Neural progenitor cell (in vitro differentiated cells): ENCODE data around the gene CCNB1. TPM values are rescaled to one million over a fixed set of nuclear protein-coding genes. Genes with fewer than 3 reads are reported as not detected.
"Not testable (repeated sequence)": the region's sequence is repeated elsewhere in the genome, so short reads cannot be mapped to it uniquely, and the experiment has no call there.

Source experiments
- DNase-seq: peaks from one replicate; pipeline ENCODE4 v3.0.0-alpha.2; 2016; ENCODE audit warnings: low spot score
- H2AFZ ChIP-seq: fragments of 200-600 bp; sonication (generic); replicated peaks from 2 replicates; pipeline ENCODE4 v1.6.1; 2016; ENCODE audit warnings: antibody characterized with exemption
- H3F3A ChIP-seq: fragments of 200-600 bp; sonication (generic); 2 replicates; pipeline ENCODE4 v1.6.1; 2016; ENCODE audit warnings: antibody characterized with exemption, low read depth
- H3K27ac ChIP-seq: fragments of 200-600 bp; sonication (generic); 2 replicates; pipeline ENCODE4 v1.5.1; 2016; ENCODE audit warnings: mild to moderate bottlenecking
- H3K27me3 ChIP-seq: fragments of 200-600 bp; sonication (generic); 2 replicates; pipeline ENCODE4 v1.6.1; 2016; ENCODE audit warnings: mild to moderate bottlenecking, moderate library complexity
- H3K36me3 ChIP-seq: fragments of 200-600 bp; sonication (generic); 2 replicates; pipeline ENCODE4 v1.5.1; 2016
- H3K4me1 ChIP-seq: fragments of 200-600 bp; sonication (generic); 2 replicates; pipeline ENCODE4 v1.6.1; 2016; ENCODE audit warnings: mixed run types
- H3K4me2 ChIP-seq: fragments of 200-600 bp; sonication (generic); 2 replicates; pipeline ENCODE4 v1.6.1; 2016
- H3K4me3 ChIP-seq: fragments of 200-600 bp; sonication (generic); 2 replicates; pipeline ENCODE4 v1.5.1; 2016
- H3K79me2 ChIP-seq: fragments of 200-600 bp; sonication (generic); 2 replicates; pipeline ENCODE4 v1.6.1; 2016; ENCODE audit warnings: low read depth
- H3K9ac ChIP-seq: fragments of 200-600 bp; sonication (generic); 2 replicates; pipeline ENCODE4 v1.6.1; 2016
- H3K9me3 ChIP-seq: fragments of 200-600 bp; sonication (generic); 2 replicates; pipeline ENCODE4 v1.5.1; 2016; ENCODE audit warnings: low read depth
- H4K20me1 ChIP-seq: fragments of 200-600 bp; sonication (generic); 2 replicates; pipeline ENCODE4 v1.6.1; 2016; ENCODE audit warnings: low read depth
- H3K27ac Mint-ChIP-seq: 3 replicates; pipeline ENCODE4 v1.8.0; 2021; ENCODE audit warnings: mixed read lengths
- H3K27me3 Mint-ChIP-seq: 2 replicates; pipeline ENCODE4 v1.8.0; 2022; ENCODE audit warnings: low read depth, mild to moderate bottlenecking, inconsistent platforms, moderate library complexity, mixed read lengths; ENCODE audit not compliant: insufficient read depth
- H3K36me3 Mint-ChIP-seq: 3 replicates; pipeline ENCODE4 v1.8.0; 2021; ENCODE audit warnings: mixed read lengths
- H3K4me1 Mint-ChIP-seq: 3 replicates; pipeline ENCODE4 v1.8.0; 2021; ENCODE audit warnings: mixed read lengths
- H3K4me3 Mint-ChIP-seq: 3 replicates; pipeline ENCODE4 v1.8.0; 2021; ENCODE audit warnings: mild to moderate bottlenecking, moderate library complexity, mixed read lengths
- H3K9me3 Mint-ChIP-seq: 3 replicates; pipeline ENCODE4 v1.8.0; 2020; ENCODE audit warnings: mixed read lengths
- EZH2 ChIP-seq: fragments of 200-600 bp; sonication (generic); IDR thresholded peaks from 2 replicates; pipeline ENCODE4 v1.6.1; 2017; ENCODE audit warnings: antibody characterized with exemption, mild to moderate bottlenecking, moderate library complexity
- EZH2phosphoT487 ChIP-seq: fragments of 200-600 bp; sonication (generic); IDR thresholded peaks from 2 replicates; pipeline ENCODE4 v1.6.1; 2017; ENCODE audit warnings: antibody characterized with exemption
- total RNA-seq: library from RNA; depleted of rRNA; stranded (reverse); fragments of >200 nt; gene quantifications from 2 replicates; pipeline ENCODE4 v1.2.3, GENCODE V29; 2015; ENCODE audit warnings: low replicate concordance
- TF ChIP-seq, protein P1 (sequence below): fragments of 200-600 bp; sonication (generic); IDR thresholded peaks from 2 replicates; pipeline ENCODE4 v1.5.1; 2017; ENCODE audit warnings: antibody characterized with exemption, mild to moderate bottlenecking

Gene CCNB1
- total RNA-seq, 1 donor from 2014 or later: 408 TPM

DNA sequence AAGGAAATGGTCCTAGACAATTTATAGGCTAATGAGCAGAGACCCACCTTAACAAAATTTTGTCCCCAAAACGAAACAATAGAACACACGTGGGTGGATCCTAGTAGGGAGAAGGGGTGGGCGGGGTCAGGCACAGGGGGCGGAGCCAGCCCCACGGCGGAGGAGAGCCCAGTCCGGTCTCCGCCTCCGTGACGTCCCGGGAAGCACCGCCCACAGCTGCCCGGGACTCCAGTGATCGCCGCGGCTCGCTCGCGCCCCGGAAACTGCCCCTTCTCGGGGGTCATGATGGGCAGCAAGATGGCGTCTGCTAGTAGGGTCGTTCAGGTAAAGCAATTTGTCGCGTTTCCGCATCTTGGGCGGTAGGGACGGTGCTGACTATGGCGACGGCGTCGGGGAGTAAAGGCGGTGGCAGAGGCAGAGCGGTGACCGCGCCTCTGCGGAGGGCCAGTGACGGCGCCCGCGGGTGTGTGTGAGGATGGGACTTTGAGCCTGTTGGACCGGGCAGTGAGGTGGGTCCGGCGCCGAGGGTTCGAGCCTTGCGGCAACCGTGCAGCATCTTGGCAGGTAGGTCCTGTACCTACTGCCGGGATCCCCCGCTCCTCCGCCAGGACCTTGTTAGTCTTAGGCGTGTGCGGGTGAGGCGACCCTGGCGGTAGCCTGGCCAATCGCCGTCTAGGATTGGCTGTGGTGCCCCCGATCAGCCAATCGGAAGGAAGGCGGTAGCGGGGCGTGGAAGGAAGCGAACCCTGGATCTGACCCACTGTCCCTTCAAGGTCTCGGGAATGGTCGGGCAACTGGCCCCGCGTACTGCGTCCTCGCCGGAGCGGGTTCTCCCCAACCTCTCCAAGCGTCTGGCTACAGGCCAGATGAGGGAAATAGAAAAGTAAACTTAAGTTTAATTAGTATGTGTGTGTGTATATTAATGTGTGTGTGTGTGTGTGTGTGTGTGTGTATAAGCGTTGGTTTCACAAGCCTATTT lies 50.9 kb downstream of the CCNB1 start:
- DNase-seq: peak; percentile 94
- Histone ChIP-seq H3K4me1 (no peaks in the 10 kb centered on the region), H3K27ac (peak overlapping the region; percentile 84), H4K20me1 (no peaks in the 10 kb centered on the region), H3K4me2 (peak overlapping the region; percentile 79), H3K9ac (peak overlapping the region; percentile 43), H3K36me3 (peaks cover 5% of the 10 kb centered on the region), H2AFZ (peak overlapping the region; percentile 91), H3K79me2 (peaks cover 28% of the 10 kb centered on the region), H3F3A (peaks cover 22% of the 10 kb centered on the region), H3K9me3 (no peaks in the 10 kb centered on the region), H3K4me3 (peak overlapping the region; percentile 73), H3K27me3 (no peaks in the 10 kb centered on the region)
- peak overlapping the region; percentile 69 for H3K27ac Mint-ChIP-seq
- peaks cover 3% of the 10 kb centered on the region for H3K9me3 Mint-ChIP-seq
- peaks cover 12% of the 10 kb centered on the region for H3K36me3 Mint-ChIP-seq
- TF ChIP-seq EZH2: no peak
- TF ChIP-seq, protein P1, sequence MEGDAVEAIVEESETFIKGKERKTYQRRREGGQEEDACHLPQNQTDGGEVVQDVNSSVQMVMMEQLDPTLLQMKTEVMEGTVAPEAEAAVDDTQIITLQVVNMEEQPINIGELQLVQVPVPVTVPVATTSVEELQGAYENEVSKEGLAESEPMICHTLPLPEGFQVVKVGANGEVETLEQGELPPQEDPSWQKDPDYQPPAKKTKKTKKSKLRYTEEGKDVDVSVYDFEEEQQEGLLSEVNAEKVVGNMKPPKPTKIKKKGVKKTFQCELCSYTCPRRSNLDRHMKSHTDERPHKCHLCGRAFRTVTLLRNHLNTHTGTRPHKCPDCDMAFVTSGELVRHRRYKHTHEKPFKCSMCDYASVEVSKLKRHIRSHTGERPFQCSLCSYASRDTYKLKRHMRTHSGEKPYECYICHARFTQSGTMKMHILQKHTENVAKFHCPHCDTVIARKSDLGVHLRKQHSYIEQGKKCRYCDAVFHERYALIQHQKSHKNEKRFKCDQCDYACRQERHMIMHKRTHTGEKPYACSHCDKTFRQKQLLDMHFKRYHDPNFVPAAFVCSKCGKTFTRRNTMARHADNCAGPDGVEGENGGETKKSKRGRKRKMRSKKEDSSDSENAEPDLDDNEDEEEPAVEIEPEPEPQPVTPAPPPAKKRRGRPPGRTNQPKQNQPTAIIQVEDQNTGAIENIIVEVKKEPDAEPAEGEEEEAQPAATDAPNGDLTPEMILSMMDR: peak; percentile 25
- TF ChIP-seq EZH2phosphoT487: no peak
- peaks cover 4% of the 10 kb centered on the region for H3K27me3 Mint-ChIP-seq
- H3K4me1 Mint-ChIP-seq: peaks cover 7% of the 10 kb centered on the region
- peak overlapping the region; percentile 100 for H3K4me3 Mint-ChIP-seq

DNA sequence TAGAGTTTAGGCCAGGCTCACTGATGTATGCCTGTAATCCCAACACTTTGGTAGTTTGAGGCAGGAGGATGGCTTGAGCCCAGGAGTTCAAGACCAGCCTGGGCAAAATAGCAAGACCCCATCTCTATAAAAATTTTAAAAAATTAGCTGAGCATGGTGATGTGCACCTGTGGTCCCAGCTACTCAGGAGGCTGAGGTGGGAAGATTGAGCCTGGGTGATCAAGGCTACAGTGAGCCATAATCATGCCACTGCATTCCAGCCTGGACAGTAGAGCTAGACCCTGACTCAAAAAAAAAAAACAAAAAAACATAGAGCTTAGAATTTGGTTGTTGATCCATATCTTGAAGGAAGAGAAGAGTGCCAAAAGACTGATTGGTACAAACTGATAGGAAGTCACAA lies 53.0 kb downstream of the CCNB1 start:
- Histone ChIP-seq H3K4me2 (no peak overlapping the region), H3K9ac (no peak overlapping the region), H3K27ac (no peak overlapping the region), H3K4me1 (no peaks in the 10 kb centered on the region), H3K9me3 (no peaks in the 10 kb centered on the region), H3F3A (peaks cover 22% of the 10 kb centered on the region), H3K4me3 (no peak overlapping the region), H4K20me1 (no peaks in the 10 kb centered on the region), H3K27me3 (no peaks in the 10 kb centered on the region), H3K79me2 (peaks cover 38% of the 10 kb centered on the region), H2AFZ (no peak overlapping the region), H3K36me3 (peaks cover 5% of the 10 kb centered on the region)
- H3K4me3 Mint-ChIP-seq: peak overlapping the region; percentile 21
- H3K9me3 Mint-ChIP-seq: peaks cover 3% of the 10 kb centered on the region
- no peak overlapping the region for H3K27ac Mint-ChIP-seq
- peaks cover 4% of the 10 kb centered on the region for H3K27me3 Mint-ChIP-seq
- TF ChIP-seq EZH2phosphoT487 (no peak), EZH2 (no peak)
- TF ChIP-seq, protein P1: no peak
- peaks cover 8% of the 10 kb centered on the region for H3K36me3 Mint-ChIP-seq
- DNase-seq: no peak
- H3K4me1 Mint-ChIP-seq: peaks cover 7% of the 10 kb centered on the region

DNA sequence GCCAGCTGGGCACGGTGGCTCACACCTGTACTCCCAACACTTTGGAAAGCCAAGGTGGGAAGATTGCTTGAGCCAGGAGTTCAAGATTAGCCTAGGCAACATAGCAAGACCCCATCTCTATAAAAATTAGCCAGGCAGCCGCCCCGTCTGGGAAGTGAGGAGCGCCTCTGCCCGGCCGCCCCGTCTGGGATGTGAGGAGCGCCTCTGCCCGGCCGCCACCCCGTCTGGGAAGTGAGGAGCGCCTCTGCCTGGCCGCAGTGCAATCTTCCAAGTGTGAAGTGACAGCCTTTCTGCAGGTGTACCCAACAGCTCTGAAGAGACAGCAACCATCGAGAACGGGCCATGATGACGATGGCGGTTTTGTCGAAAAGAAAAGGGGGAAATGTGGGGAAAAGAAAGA lies 53.4 kb downstream of the CCNB1 start:
- H3K4me3 ChIP-seq, H3K27me3 Mint-ChIP-seq, DNase-seq, H3K9ac ChIP-seq, H2AFZ ChIP-seq, H3K4me1 Mint-ChIP-seq, H3K9me3 ChIP-seq, H3K27ac ChIP-seq, H3K27me3 ChIP-seq, H3K36me3 Mint-ChIP-seq, H3K36me3 ChIP-seq, H3K27ac Mint-ChIP-seq, H3K9me3 Mint-ChIP-seq, H4K20me1 ChIP-seq, H3K4me2 ChIP-seq, H3K4me1 ChIP-seq: not testable (repeated sequence)
- H3K4me3 Mint-ChIP-seq: peak overlapping the region; percentile 21
- Histone ChIP-seq H3K79me2 (peaks cover 38% of the 10 kb centered on the region), H3F3A (peaks cover 22% of the 10 kb centered on the region)

DNA sequence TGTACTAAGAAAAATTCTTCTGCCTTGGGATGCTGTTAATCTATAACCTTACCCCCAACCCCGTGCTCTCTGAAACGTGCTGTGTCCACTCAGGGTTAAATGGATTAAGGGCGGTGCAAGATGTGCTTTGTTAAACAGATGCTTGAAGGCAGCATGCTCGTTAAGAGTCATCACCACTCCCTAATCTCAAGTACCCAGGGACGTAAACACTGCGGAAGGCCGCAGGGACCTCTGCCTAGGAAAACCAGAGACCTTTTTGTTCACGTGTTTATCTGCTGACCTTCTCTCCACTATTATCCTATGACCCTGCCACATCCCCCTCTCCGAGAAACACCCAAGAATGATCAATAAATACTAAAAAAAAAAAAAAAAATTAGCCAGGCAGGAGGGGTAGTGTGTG lies 53.9 kb downstream of the CCNB1 start:
- H2AFZ ChIP-seq, H3K36me3 ChIP-seq, H4K20me1 ChIP-seq, H3K27ac Mint-ChIP-seq, H3K9me3 ChIP-seq, H3K4me1 ChIP-seq, H3K9me3 Mint-ChIP-seq, DNase-seq, H3K27me3 ChIP-seq, H3K27ac ChIP-seq, H3K4me1 Mint-ChIP-seq, H3K4me3 Mint-ChIP-seq, H3K36me3 Mint-ChIP-seq, H3K4me2 ChIP-seq, H3K4me3 ChIP-seq, H3K9ac ChIP-seq, H3K27me3 Mint-ChIP-seq: not testable (repeated sequence)
- Histone ChIP-seq H3K79me2 (peaks cover 38% of the 10 kb centered on the region), H3F3A (peaks cover 22% of the 10 kb centered on the region)
